CD4-positive, alpha-beta T cell treated with Interleukin-17A for 4 hours (primary cell): ENCODE results near the gene LDB2.

Source experiments
- DNase-seq: peaks from one replicate; pipeline ENCODE4 v3.0.0-alpha.2; 2020; ENCODE audit warnings: mixed read lengths

LDB2 gene

DNA sequence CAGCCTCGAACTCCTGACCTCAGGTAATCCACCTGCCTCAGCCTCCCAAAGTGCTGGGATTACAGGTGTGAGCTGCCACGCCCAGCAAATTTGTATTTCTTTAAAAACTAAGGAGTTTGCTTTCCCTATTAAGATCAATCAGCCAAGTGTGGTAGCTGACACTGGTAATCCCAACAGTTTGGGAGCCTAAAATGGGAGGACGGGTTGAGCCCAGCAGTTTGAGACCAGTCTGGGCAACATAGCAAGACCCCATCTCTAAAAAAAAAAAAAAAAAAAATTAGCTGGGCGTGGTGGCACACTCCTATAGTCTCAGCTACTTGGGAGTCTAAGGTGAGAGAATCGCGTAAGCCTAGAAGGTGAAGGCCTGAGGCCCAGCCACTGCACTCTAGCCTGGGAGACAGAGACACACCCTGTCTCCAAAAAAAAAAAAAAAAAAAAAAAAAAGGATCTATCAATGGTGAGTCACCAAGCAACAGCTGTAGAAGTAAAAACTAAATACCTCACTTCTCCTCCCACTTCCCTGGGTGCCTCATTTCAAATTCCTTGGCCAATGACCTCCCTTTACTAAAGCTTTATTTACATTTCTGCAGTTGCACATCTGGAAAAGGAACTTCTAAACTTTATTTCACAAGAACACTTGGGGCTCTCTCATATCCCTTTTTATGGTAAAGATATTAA lies 54.5 kb downstream of the LDB2 start:
- DNase-seq: no peak

DNA sequence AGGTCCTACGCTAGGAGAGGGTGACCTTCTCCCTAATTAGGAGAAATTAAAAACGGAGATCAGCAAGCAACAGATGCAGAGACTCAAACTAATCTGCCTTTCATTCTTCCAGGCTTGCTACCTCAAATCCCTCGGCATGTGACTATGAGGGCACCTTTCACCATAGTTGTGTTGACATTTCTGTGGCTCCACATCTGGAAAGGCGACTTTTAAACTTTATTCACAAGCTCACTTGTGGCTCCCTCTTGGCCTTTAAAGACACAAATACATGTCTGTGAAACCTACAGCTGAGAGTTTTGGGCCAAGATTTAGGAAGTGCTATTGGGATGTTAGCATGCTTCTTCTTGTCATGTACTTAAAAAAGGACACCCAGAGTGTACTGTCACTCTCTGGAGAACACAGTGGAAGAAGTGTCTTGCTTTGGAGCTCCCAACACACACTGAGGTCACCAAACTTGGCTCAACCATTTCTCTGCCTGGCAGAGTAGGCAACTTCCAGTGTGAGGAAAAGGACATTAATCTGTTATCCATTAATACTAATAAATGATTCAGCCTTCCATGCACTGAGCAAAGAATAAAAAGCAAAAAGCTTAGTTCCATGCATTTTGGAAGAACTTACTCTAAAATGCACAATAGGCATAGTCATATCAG lies 60.1 kb downstream of the LDB2 start:
- DNase-seq: no peak

DNA sequence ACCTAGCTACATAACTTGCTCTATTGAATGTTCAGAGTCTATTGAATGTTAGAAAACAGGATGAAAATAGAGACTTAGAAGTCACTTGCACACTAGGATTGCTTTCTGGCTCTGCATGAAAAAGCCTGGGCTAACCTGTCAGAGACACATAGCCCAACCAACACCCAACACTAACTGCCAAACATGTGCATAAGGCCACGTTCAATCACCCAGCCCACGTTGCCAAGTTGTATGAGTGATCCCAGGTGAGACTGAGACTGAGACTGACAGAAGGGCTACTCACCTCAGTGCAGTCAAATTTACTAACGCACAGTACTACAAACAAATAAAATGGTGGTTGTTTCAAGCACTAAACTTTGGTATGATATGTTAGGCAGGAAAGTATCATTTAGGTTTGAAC lies 61.0 kb downstream of the LDB2 start:
- DNase-seq: no peak

DNA sequence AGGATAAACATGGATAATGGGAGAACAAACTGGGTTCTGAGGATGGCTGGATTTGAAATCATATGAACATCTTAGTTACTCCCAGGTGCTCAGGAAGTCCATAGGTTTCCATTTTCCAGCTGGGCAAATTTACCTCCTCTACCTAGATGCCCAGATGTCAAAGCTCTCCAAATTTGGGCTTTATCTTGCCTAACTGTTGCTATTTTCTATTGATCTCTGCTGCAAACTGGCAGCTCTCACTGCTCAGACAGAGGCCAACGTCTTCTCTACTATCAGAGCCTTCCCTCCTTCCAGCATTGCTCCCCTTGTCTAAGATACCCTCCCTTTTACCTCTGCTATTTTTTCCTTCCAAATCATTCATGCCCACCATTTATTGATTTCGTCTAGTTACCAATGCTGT lies 62.1 kb downstream of the LDB2 start:
- no peak for DNase-seq

DNA sequence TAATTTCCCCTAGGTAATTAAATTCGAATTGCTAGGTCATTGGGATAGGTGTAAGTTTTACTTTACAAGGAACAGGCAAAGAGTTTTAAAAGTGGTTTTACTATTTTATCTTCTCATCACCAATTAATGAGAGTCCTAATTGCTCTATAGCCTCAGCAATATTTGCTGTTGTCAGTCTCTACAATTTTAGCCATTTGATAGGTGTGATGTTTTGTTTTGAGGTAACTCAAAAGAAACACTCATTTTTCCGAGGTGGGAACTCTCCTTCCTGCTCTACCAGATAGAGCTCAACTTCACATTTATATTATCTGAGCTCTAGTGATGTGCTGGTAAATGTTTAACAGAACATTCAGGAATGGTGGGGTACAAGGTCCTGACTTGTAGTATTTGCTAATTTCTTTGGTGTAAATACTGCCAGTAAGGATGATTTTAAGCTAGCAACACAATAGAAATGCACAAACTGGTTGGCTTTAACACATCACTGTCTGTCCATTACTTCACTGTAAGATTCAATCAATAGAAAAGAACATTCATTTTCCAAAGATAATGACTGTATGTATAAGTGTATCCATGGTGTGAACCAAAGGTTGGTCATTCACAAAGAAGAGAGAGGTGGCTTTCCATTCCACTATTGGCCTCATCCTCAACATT lies 62.7 kb downstream of the LDB2 start:
- DNase-seq: no peak

DNA sequence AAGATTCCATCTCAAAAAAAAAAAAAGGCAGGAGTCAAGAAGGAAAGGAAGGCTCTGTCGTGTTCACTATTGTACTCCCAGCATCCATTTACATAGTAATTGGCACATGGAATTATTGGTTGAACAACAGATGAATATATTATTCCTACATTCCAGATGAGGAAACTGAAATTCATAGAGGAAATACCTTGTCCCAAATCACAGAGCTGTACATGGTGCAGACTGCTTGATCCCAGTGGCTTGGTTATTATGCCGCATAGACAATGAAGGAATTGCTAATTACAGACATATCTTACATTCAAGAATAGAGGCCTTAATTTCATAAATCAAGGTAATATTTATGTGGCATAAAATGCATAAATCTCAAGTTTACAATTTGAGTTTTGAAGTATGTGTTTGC lies 63.6 kb downstream of the LDB2 start:
- no peak for DNase-seq

DNA sequence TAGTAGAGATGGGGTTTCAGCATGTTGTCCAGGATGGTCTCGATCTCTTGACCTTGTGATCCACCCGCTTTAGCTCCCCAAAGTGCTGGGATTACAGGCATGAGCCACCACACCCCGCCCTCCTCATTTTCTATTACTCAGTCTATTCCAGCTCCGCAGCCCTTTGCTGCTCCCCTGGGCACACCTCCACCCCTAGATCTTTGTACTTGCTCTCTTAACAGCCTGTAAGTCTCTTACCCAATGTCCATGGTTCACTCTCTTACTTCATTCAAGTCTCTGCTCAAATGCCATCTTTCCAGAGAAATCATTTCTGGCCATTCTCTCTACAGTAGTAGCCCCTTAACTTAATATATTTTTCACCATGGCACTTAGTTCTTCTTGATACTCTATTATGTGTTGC lies 64.7 kb downstream of the LDB2 start:
- no peak for DNase-seq

DNA sequence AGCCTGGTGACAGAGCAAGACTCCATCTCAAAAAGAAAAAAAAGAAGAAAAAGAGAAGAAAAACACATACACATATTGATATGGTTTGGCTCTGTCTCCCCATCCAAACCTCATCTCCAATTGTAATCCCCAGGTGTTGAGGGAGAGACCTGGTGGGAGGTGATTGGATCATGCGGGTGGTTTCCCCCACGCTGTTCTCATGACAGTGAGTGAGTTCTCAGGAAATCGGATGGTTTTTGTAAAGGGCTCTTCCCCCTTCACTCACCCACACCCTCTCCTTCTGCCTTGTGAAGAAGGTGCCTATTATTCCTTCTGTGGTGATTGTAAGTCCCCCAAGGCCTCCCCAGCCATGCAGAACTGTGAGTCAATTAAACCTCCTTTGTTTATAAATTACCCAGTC lies 68.4 kb downstream of the LDB2 start:
- DNase-seq: no peak

DNA sequence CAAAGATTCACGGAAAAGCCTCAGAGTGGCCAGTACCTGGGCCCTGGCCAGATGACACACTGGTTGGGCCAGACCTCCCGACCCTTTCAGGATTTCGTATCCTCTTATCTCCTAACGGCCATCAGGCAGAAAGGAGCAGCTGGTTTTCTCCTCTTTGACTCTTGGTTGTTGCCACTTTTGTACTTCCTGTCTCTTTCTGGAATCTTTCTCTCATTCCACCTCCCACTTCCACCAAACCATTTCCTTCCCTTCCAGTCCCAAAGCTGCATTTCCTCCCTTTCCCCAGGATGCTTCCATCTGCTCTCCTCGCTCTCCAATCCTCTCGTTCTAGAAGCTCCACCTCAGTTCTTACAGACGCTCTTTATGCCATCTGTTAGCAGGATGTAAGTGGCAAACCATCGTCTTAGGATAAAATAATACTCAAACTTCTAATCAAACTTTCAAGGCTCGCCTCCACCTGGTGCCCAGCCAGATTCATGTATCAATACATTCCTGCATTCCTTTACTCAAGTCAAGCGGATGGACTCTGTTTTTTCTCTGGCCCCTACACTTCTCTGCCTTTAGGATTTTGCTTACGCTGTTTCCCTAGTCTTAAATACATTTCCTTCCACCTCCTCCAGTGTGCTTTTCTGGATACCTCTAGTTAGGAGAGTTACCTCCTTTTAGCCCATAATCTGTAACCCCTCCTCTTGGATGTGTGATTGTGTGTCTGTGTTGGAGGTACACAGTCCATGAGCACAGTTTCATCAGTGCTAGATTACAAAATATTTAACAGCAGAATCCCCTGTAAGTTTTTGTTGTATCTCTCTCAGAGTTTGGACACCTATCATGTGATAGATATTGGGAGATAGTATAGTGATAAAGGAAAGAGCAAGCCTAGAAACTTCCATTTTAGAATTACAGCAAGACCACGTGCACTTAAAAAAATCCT lies 70.4 kb downstream of the LDB2 start:
- no peak for DNase-seq

DNA sequence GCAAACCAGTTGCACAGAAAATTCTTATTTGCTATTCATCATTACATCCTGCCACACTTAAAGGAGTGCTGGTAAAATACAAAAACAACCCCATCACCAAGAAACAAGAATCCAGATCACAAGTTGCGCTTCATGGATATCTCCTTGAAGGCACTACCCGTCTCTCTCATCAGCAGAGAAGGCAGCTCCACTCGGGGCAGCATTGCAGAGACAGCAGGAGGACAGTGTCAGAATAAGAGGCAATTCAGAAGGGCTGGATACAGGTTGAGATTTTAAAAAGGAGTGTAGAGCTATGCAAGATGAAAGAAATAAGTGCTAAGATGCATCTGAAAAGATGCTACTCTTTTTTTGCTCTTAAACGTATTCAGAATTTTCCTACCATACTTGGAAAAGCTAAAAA lies 71.4 kb downstream of the LDB2 start:
- DNase-seq: no peak

DNA sequence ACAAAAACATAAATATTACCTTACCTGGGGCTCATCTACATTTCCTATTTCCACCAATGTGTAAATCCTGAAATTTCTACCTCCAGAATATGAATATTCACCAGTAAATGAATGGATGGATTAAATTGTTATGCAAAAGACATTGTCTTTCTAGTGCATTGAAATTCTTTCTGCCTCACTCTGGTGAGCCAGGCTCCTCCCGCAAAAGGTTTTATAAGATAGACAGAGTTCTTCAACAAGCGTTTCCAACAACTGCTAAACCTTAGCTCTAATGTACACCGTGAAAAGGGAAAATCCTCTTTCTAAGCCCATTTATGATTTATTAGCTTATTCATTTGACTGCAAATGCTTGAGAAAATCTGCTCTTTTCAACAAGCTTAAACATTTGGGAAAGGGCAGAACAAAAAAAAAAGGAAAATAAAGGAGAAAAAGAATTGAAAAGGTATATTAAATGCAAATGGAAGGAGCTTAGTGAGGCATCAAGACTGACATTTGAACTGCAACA lies 72.0 kb downstream of the LDB2 start:
- no peak for DNase-seq

DNA sequence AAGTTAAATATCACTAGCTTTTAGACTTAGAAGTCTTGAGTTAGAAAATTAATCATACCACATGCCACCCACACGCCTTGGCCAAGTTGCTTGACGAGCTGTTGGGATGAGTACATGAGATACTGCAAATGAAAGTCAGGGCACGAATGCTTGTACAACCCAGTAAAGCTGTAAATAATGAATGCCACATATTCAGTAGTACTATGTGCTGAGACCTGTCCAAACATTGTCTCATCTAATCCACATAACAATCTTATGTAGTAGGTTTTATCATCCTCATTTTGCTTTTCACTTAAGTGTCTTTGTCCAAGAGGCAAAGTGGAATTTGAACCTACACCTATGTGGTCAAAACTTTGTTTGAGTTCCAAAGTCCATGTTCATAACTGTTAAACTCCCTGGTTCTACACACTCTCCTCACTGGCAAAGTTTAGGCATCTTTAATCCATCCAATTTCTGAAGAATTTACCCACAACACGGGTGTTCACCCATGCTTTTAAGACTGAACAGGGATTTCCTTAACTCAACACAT lies 74.1 kb downstream of the LDB2 start:
- no peak for DNase-seq

DNA sequence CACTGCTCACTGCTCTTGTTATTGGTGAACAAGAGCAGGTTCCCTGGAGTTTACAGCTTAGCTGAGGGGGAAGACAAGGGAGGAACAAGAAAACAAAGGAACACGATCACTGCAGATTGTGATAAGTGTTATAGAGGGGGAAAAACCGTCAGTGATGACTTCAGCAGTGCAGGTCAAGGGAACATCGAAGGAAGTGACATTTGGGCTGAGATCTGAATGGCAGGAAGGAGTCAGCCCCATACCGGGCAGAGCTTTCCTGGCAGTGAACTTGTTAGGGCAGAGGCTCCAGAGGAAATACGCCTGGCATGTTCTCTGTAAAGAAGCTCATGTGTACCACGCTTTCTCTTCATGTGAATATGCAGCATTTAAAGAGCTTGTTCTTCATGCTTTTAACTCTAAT lies 78.1 kb downstream of the LDB2 start:
- DNase-seq: no peak

DNA sequence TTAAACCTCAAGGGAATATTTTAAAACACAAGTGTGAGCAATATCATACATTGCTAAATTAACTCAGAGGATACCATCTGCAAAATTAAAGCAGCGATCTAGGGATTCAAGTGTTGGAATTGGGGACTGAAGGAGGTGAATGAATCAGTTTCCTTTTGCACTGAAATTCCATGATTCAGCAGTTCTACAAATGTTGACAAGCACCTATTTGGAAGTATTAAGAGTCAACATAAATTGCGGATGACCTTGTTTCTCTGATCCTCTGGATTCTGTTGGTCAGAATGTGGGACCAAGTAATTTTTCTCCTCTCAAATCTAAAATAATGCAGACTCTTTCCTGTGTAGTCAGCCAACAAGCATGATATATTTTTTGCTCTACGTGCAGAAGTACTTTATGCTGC lies 78.8 kb downstream of the LDB2 start:
- DNase-seq: no peak

DNA sequence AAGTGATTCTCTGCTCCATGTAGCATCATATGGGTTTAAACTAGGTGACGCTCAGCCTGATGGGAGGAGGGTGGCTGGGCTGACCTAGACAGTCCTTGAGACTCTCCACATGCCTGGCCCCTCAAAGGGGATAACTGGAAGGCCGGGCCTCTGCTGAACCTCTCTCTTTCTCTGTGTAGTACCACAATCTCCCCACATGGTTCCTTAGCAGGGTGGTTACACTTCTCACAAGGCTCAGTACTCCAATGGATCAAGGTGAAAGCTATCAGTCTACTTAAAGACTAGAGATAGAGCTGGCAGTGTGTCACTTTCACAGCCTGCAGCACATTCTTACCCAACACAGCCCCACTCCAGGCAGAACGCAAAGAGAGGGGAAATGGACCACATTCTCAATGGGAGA lies 80.4 kb downstream of the LDB2 start:
- no peak for DNase-seq

DNA sequence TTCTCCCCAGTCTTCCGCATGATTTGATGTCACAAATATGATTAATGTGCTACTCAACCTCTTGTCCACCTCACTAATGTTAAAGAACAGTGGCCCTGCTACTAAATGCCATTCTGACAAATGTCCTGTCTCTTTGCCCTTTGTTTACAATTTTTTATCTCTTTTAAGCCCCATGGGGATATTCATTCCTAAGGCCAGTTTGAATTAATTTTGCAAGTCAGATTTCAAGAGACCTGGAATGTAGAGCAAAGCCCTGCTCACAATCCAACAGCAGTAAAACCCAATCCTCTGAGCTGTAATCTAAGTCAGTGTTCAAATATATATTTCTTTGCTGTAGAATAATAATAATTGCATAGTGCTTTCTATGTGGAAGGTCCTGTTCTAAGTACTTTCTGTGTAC lies 81.2 kb downstream of the LDB2 start:
- DNase-seq: no peak

DNA sequence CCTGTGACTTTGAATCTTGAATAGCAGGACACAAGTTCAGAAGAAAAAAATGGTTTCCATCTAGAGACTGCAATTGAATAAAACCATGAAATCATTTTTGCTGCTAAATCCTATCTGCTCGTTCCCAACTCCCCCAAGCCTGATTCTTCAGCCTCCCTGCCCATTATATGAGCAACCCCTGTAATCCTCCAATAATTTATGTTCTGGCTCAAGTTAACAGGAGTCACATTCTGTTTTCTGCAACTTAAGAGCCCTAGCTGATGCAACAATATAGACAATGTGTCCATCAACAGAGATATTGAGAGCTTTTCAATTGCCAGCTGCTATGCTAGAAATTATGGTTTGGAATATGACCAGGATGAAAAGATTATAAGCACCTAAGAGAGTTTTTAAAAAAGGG lies 84.1 kb downstream of the LDB2 start:
- no peak for DNase-seq

DNA sequence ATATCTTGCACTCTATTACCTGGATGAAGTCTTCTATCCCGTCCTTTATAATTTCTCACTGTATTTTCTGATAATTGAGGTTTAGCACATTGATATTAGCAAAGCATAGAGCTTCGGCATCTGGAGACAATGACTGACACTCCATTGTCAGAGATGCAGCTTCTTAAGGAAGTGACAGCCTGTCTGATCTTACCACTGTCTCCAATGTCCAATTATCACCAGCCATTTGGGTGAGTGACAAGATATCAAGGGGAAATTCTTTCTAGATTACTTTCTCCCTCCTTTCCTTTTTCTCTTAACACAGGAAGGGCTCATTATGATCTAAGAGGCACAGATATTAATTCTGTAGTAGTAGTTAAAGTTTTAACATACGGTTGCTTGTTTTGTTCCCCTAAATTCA lies 86.4 kb downstream of the LDB2 start:
- no peak for DNase-seq

DNA sequence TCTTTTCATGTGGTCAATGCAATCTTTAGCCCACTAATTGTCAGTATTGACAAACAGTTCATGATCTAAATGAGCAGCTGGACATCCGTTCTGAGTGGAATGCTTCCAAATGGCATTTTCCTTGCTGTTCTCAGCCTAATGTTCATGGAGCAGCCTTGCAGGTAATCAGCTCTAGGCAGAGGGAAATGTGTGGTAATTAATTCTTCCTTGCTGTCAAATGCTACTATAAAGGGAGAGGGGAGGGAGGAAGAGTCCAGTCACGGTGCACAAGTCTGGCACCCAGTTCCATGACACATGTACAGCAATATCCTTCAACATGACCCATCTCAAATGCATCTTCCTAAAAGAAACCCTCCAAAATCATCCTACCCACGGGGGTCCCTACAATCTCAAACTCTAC lies 88.5 kb downstream of the LDB2 start:
- DNase-seq: no peak

DNA sequence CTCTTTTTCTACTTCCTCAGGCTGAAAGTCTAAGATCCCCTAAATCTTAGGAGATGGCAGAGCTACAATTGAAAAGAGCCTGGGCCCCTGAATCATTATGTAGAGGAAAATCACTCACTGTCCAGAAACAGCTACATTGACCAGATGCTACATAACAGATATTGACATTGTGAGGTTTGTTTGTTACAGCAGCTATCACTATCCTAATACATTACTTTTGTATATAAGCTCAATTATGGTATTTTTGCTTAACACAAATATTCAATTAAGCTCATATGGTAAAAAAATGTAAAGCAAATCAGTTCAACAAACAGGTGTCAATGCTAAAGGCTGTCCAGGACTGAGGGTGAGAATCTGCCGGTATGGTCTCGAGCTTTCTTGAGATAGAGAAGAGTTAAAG lies 89.4 kb downstream of the LDB2 start:
- DNase-seq: no peak

DNA sequence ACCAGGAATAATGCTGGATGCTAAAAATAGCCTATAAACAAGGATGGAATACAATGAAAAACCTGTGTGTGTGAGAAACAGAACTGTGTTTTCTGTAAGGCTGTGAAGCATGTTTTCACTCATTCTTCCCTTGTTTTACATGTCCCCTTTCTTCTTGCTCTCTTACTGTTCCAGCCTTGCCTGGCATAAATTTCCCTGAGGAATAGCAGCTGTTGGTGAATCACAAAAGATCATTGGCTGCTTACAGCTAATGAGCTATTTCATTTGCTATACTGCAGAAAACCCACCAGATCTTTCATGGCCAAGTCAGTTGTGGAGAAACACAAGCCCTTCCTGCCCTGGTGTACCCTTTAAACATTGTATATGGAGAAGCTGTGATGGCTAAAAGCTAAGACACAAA lies 91.1 kb downstream of the LDB2 start:
- DNase-seq: no peak

DNA sequence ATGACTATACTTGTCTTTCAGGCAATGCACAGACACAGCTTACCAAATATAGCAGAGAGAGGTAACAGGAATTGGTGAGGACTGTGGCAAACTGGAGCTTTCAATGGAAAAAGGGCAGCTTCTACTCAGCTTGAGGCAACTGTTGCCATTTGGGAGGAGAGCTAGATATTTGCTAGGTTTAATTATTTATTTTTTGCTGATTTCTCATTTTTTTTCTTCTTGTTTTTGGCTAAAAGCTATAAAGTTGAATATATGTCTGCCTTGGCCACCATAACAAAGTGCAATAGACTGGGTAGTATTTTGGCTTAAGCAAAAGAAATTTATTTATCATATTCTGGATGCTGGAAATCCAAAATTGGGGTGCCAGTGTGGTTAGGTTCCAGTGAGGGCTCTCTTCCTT lies 93.9 kb downstream of the LDB2 start:
- DNase-seq: no peak

DNA sequence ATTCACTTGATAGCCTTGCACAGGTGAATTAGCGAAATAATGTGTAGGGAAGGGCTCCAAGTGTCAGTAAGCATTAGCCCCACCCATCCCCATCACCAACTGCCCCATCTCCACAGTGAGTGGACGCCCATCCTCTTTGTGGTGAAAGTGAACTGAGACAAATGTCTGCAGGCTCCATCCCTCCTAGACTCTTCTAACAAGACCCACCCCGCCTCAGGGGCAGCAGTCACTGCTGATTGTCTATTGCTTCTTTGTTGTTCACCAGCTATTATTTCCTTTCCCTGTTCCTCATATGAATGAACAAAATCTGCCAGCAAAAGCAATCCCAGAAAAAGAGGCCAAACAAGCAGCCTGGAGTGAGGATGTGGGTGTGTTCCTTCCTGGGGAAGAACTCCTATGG lies 96.4 kb downstream of the LDB2 start:
- DNase-seq: no peak
